Nephron (organoid): Measurements from ENCODE around the gene OR6S1.

Experiments
- H3K27ac Mint-ChIP-seq, 3 experiments: 2 replicates each; pipeline ENCODE4 v1.8.0; 2020; ENCODE audit warnings: mixed read lengths in 3 of 3, mild to moderate bottlenecking in 2 of 3, moderate library complexity in 1 of 3
- H3K27me3 Mint-ChIP-seq: 2 replicates; pipeline ENCODE4 v1.8.0; 2021; ENCODE audit warnings: low read depth, mild to moderate bottlenecking, moderate library complexity, mixed read lengths
- H3K36me3 Mint-ChIP-seq: 2 replicates; pipeline ENCODE4 v1.8.0; 2020; ENCODE audit warnings: low read depth, mixed read lengths
- H3K4me1 Mint-ChIP-seq: 2 replicates; pipeline ENCODE4 v1.8.0; 2020; ENCODE audit warnings: mixed read lengths
- H3K4me3 Mint-ChIP-seq, 3 experiments: 2 replicates each; pipeline ENCODE4 v1.8.0; 2020; ENCODE audit warnings: mild to moderate bottlenecking in 3 of 3, mixed read lengths in 3 of 3, moderate library complexity in 2 of 3
- H3K9me3 Mint-ChIP-seq: 2 replicates; pipeline ENCODE4 v1.8.0; 2020; ENCODE audit warnings: mixed read lengths
- TF ChIP-seq, protein P1 (sequence below), 3 experiments: fragments of 200-600 bp; sonication (generic); IDR thresholded peaks; one replicate each; pipeline ENCODE4 v1.5.0; 2021; ENCODE audit warnings: antibody characterized with exemption in 3 of 3; ENCODE audit not compliant: unreplicated experiment in 3 of 3

Gene OR6S1

DNA sequence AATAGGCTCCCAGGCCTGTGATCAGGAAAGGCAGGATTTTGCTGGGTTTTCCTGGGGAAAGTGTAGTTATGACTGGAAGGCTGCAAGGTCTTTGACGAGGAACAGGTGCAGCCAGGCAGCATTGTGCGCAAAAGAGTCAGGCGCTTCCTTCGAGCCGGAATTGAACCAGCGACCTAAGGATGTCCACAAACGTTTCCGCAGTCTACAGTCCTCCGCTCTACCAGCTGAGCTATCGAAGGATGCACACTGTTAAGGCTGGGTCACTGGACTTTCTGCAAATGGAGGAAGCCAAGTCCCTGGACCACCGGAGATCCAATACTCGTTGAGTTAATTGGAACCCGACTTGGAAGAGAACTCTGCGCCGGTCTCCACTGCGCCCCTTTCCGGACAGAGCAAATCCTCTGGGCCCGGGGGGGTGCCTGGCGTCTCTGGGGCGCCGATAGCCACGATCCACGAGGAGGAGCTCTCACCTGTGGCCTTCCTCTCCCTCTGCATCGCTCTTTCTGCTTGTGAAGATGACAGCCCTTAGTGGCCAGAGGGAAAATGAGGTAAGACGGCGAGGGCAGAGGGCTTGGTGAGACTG lies 18.4 kb upstream of the OR6S1 start:
- peaks cover 5% of the 10 kb centered on the region for H3K4me1 Mint-ChIP-seq
- H3K9me3 Mint-ChIP-seq, result peaks cover 2% of the 10 kb centered on the region
- H3K4me3 Mint-ChIP-seq, result no peak overlapping the region
- TF ChIP-seq, protein P1, sequence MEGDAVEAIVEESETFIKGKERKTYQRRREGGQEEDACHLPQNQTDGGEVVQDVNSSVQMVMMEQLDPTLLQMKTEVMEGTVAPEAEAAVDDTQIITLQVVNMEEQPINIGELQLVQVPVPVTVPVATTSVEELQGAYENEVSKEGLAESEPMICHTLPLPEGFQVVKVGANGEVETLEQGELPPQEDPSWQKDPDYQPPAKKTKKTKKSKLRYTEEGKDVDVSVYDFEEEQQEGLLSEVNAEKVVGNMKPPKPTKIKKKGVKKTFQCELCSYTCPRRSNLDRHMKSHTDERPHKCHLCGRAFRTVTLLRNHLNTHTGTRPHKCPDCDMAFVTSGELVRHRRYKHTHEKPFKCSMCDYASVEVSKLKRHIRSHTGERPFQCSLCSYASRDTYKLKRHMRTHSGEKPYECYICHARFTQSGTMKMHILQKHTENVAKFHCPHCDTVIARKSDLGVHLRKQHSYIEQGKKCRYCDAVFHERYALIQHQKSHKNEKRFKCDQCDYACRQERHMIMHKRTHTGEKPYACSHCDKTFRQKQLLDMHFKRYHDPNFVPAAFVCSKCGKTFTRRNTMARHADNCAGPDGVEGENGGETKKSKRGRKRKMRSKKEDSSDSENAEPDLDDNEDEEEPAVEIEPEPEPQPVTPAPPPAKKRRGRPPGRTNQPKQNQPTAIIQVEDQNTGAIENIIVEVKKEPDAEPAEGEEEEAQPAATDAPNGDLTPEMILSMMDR (IDR thresholded peaks at IDR 0.05; ENCODE audit: unreplicated experiment in 3 of 3), result no peak
- no peaks in the 10 kb centered on the region for H3K36me3 Mint-ChIP-seq
- H3K27ac Mint-ChIP-seq, result no peak overlapping the region
- H3K27me3 Mint-ChIP-seq, result peaks cover 99% of the 10 kb centered on the region

DNA sequence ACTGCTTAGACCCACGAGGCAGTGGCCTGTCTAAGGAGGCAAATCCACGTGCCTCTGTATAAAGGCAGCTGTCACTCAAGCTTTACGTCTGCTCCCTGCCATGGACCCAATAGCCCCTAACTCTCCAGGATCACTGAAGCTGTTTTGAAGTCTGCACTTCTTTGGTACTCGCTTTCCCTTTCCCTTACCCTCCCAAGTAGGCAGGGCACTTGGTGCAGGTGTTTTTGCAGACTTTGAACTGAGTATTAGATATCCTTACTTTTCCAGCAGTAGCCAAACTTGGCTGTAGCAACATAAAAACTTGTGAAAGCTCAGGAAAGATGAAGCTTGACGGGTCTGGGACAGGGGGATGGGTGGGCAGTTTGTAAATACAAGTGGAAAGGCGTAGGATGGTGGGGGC lies 17.8 kb upstream of the OR6S1 start:
- TF ChIP-seq, protein P1 (IDR thresholded peaks at IDR 0.05; ENCODE audit: unreplicated experiment in 3 of 3), result no peak
- Mint-ChIP-seq H3K27me3 (peaks cover 99% of the 10 kb centered on the region), H3K27ac (no peak overlapping the region), H3K36me3 (no peaks in the 10 kb centered on the region), H3K4me1 (peaks cover 5% of the 10 kb centered on the region), H3K9me3 (peaks cover 2% of the 10 kb centered on the region), H3K4me3 (no peak overlapping the region)

- peaks cover 5% of the 10 kb centered on the region for H3K4me1 Mint-ChIP-seq
- H3K4me3 Mint-ChIP-seq, result no peak overlapping the region
- TF ChIP-seq, protein P1 (IDR thresholded peaks at IDR 0.05; ENCODE audit: unreplicated experiment in 3 of 3), result no peak
- no peak overlapping the region for H3K27ac Mint-ChIP-seq
- peaks cover 99% of the 10 kb centered on the region for H3K27me3 Mint-ChIP-seq
- no peaks in the 10 kb centered on the region for H3K36me3 Mint-ChIP-seq
- H3K9me3 Mint-ChIP-seq, result peaks cover 2% of the 10 kb centered on the region
These were observed 16.8 kb upstream of the OR6S1 start for GRCh38 chr14:20658246-20658645.

GRCh38 chr14:20657216-20658211 lies 16.0 kb upstream of the OR6S1 start:
- Mint-ChIP-seq H3K36me3 (no peaks in the 10 kb centered on the region), H3K27me3 (peaks cover 99% of the 10 kb centered on the region), H3K9me3 (peaks cover 2% of the 10 kb centered on the region), H3K4me1 (peaks cover 3% of the 10 kb centered on the region), H3K4me3 (no peak overlapping the region), H3K27ac (no peak overlapping the region)
- TF ChIP-seq, protein P1 (IDR thresholded peaks at IDR 0.05; ENCODE audit: unreplicated experiment in 3 of 3), result no peak

- Mint-ChIP-seq H3K36me3 (no peaks in the 10 kb centered on the region), H3K4me1 (no peaks in the 10 kb centered on the region), H3K4me3 (no peak overlapping the region), H3K9me3 (peaks cover 2% of the 10 kb centered on the region), H3K27me3 (peaks cover 98% of the 10 kb centered on the region), H3K27ac (no peak overlapping the region)
- TF ChIP-seq, protein P1 (IDR thresholded peaks at IDR 0.05; ENCODE audit: unreplicated experiment in 3 of 3), result no peak
These were observed 14.8 kb upstream of the OR6S1 start for GRCh38 chr14:20656274-20656673.
